HL-60 (cell line): Measurements from ENCODE around the gene MAN2A2.

Source experiments
- GABPA ChIP-seq: IDR thresholded peaks from 2 replicates; pipeline ENCODE4 v1.6.1; 2012; ENCODE audit warnings: low read depth
- POLR2AphosphoS5 ChIP-seq: IDR thresholded peaks from 2 replicates; pipeline ENCODE4 v1.6.1; 2012; ENCODE audit warnings: low read depth
- SPI1 ChIP-seq: IDR thresholded peaks from 2 replicates; pipeline ENCODE4 v1.6.1; 2012; ENCODE audit warnings: low read depth, mild to moderate bottlenecking, borderline replicate concordance
- TF ChIP-seq, protein P1 (sequence below): IDR thresholded peaks from one replicate; pipeline ENCODE4 v1.5.1; 2011; ENCODE audit warnings: low read length, control low read depth, inconsistent platforms; ENCODE audit not compliant: insufficient read depth
- TF ChIP-seq, protein P2 (sequence below): IDR thresholded peaks from 2 replicates; pipeline ENCODE4 v1.6.1; 2012; ENCODE audit warnings: low read depth; ENCODE audit not compliant: insufficient replicate concordance

DNA sequence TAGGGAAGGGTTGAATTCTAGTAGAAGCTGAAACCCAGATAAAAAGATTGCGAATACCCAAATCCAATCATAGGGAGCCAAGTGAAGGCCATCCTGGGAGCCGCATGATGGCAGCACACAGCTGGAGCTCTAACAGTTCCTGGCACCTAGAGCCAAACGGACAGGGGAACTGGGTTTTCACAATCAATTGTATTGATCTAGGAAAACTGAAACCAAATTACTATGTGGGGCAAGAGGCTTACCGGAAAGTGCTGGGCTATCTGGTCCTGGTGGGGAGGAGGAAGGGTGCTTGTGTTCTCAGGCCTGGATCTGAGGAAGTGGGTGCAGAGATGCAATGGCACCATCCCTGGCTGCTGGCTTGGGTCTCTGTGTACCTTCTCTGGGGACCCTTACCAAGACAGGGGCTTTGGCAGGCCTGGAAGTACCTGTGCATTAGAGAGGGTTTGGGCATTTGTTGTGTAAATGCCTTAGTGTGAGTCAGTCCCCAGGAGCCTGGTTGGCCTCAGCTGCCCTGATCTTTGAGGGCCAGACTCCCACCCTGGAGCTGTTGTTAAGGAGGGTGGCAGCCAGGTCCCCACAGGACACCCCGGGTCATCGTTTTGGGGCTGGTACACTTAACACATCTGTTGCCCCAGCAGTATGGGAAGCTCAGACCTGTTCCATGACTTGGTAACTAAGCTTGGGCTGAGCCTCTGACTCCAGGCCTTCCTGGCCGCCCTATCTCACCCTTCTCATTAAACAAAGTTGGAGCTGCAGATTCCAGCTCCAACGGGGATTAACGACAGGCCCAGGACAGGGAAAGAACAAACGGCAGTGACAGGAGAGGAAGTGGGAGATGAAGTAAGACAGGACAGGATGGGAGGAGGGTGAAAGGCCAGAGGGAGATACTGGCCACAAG, 43.6 kb upstream of the MAN2A2 start:
- TF ChIP-seq, protein P1, sequence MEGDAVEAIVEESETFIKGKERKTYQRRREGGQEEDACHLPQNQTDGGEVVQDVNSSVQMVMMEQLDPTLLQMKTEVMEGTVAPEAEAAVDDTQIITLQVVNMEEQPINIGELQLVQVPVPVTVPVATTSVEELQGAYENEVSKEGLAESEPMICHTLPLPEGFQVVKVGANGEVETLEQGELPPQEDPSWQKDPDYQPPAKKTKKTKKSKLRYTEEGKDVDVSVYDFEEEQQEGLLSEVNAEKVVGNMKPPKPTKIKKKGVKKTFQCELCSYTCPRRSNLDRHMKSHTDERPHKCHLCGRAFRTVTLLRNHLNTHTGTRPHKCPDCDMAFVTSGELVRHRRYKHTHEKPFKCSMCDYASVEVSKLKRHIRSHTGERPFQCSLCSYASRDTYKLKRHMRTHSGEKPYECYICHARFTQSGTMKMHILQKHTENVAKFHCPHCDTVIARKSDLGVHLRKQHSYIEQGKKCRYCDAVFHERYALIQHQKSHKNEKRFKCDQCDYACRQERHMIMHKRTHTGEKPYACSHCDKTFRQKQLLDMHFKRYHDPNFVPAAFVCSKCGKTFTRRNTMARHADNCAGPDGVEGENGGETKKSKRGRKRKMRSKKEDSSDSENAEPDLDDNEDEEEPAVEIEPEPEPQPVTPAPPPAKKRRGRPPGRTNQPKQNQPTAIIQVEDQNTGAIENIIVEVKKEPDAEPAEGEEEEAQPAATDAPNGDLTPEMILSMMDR, result no peak
- TF ChIP-seq SPI1, result peak; percentile 45; the same call in 1 of the 2 replicates
- TF ChIP-seq, protein P2, sequence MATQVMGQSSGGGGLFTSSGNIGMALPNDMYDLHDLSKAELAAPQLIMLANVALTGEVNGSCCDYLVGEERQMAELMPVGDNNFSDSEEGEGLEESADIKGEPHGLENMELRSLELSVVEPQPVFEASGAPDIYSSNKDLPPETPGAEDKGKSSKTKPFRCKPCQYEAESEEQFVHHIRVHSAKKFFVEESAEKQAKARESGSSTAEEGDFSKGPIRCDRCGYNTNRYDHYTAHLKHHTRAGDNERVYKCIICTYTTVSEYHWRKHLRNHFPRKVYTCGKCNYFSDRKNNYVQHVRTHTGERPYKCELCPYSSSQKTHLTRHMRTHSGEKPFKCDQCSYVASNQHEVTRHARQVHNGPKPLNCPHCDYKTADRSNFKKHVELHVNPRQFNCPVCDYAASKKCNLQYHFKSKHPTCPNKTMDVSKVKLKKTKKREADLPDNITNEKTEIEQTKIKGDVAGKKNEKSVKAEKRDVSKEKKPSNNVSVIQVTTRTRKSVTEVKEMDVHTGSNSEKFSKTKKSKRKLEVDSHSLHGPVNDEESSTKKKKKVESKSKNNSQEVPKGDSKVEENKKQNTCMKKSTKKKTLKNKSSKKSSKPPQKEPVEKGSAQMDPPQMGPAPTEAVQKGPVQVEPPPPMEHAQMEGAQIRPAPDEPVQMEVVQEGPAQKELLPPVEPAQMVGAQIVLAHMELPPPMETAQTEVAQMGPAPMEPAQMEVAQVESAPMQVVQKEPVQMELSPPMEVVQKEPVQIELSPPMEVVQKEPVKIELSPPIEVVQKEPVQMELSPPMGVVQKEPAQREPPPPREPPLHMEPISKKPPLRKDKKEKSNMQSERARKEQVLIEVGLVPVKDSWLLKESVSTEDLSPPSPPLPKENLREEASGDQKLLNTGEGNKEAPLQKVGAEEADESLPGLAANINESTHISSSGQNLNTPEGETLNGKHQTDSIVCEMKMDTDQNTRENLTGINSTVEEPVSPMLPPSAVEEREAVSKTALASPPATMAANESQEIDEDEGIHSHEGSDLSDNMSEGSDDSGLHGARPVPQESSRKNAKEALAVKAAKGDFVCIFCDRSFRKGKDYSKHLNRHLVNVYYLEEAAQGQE, result no peak
- TF ChIP-seq POLR2AphosphoS5, result no peak
- TF ChIP-seq GABPA, result no peak
